ENCODE results near the gene APOB.
A peak's percentile ranks its signal among the peaks of the same experiment; 100 is the strongest.

Gene APOB

DNA sequence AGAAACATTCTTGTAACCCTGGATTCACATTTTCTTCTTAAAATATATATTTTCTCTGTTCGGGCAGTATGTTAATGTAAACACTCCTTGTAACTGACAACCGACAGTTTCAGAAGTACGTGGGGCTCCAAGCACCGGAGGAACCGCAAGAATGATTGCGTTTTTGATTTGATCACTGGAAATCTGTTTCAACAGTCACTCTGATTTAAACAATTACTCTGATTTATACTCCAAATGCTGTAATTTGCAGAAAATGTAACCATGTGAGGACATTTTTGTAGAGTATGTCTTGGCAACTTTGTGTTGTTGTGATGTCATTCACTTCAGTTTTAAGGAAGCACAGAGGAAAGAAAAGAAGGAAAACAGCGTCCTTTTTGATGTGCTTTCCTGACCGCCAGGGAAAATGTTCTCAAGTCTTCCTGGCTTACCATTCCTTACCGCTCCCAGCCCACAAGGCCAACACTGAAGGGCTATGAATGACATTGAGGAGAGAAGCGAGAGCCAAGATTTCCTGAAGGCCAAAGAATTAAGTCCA, 77.7 kb downstream of the APOB start:
- DNase-seq, result no peak

DNA sequence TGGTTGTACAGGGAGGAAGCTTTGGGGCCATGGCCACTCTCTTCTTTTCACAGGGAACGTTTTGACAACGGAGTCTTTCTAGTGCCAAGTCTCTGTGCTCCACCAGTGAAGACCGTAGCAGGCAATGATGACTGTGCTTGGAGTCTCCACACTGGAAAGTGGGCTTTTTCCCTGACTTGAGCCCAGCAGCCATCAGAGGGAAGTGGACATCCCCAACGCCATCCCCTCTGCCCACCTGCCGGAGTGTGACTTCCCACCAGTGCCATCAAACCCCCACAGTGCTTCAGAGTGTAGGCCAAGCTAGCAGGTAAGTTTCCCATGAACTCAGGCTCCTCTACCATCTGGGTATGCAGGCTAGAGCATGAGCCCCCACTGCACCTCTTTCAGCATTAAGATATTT, 78.7 kb downstream of the APOB start:
- DNase-seq, result no peak

- DNase-seq, result no peak
Measured at GRCh38 chr2:20963867-20964266, 80.0 kb downstream of the APOB start.

- DNase-seq, result peak; percentile 88
Measured at GRCh38 chr2:20962939-20963557, 80.8 kb downstream of the APOB start.

DNA sequence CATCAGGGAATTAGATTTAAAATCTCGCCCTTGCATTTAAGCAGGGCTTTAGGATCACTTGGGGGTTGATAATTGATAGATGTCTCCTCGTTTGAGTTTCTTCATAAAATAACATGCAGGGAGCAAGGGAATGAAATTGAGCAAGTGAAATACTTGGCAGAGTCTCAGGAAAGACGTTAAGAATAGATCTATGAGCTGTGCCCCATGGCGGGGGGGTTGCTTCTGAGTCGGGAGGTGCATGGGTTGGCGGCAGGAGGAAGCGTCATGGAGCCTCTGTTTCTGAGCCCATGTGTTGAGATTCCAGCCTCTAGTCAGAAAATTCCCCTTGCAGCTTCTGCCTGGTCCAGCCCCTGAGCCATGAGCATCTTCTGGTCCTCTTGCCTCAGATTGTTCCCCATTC, 82.0 kb downstream of the APOB start:
- DNase-seq, result no peak

GRCh38 chr2:20960003-20960402, 83.9 kb downstream of the APOB start:
- no peak for DNase-seq

- no peak for DNase-seq
Measured at GRCh38 chr2:20959252-20959651, 84.6 kb downstream of the APOB start.

DNA sequence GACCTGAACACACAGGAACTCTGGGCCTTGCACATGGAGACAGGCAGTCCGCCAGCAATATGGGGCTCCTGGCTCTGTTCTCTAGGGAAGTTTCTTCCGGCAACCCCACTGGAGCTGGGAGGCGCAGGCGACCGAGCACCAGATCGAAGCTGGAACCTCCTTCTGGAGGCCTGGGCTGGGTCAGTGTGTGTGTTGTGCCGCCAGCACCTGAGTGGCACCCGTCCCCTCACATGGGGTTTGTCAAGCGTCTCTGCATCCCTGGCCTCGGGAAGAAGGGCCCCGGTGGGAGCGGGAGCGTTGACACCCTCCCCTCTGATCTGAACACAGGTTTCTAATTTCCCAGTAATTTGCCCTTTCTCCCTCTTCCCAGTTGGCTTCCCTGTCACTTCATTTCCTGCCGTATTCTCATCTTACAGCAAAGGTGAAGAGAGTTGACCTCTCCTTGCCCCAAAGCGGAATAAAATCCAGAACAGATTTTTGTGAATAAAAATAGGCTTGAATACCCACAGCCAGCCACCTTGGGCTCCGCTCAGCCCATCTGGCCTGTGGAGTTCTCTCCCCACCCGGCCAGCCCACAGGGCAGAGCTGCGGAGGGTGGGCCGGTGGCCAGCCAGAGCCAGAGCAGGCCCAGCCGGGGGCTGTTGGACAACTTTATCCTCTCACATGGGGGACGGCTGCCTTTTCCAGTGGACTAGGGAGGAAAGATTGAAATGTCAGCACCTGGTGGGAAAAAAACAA, 85.9 kb downstream of the APOB start:
- no peak for DNase-seq

GRCh38 chr2:20955277-20956026, 88.4 kb downstream of the APOB start:
- DNase-seq, result no peak

DNA sequence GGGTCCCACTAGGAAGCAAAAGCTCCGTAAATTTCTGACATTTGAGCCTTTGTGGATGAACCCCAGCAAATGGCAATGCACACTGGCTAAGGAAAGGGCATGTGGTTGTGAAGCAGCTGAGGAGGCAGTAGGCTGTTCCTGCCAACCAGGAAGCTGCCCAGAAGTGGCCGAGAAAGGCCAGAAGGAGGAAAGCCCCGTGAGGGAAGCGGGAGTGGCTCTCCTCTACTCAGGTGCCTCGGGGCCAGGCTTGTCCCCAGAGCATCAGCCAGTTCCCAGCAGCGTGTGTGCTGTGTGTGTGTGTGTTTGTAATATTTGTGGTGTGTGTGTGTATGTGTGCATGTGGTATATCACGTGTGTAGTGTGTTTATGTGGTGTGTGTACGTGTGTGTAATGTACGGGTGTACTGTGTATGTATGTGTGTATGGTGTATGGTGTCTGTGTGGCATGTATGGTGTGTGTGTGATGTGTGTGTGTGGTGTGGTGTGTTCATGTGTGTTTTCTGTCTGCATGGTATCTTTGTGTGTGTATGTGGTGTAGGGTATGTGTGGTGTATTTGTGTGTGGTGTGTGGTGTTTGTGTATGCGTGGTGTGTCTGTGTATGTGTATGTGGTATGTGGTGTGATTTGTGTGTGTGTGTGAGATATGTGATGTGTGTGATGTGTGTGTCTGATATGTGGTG, 90.6 kb downstream of the APOB start:
- DNase-seq, result no peak

All from activated CD8-positive, alpha-beta memory T cell treated with anti-CD3 and anti-CD28 coated beads for 24 hours (primary cell).